RWPE2 (cell line): ENCODE data around the gene CNTFR.

Source experiments
- ATAC-seq: fragments of 200-7000 bp; cut with Tn5 transposase; 3 replicates; pipeline ENCODE4 v1.9.1; 2021; ENCODE audit warnings: low read depth
- DNase-seq: peaks from one replicate; pipeline ENCODE4 v3.0.0-alpha.2; 2020; ENCODE audit warnings: low spot score
- H3K27ac ChIP-seq: fragments of 450-650 bp; 2 replicates; pipeline ENCODE4 v1.5.1; 2017; ENCODE audit warnings: mild to moderate bottlenecking; ENCODE audit not compliant: poor library complexity, severe bottlenecking
- H3K27me3 ChIP-seq: fragments of 250-450 bp; sonication (Bioruptor Pico); 2 replicates; pipeline ENCODE4 v1.5.1; 2021; ENCODE audit warnings: mild to moderate bottlenecking, moderate library complexity; ENCODE audit not compliant: insufficient read depth, poor library complexity, severe bottlenecking
- H3K36me3 ChIP-seq: fragments of 250-450 bp; sonication (Bioruptor Pico); 2 replicates; pipeline ENCODE4 v1.5.1; 2020; ENCODE audit warnings: low read depth, mild to moderate bottlenecking, moderate library complexity
- H3K4me1 ChIP-seq: fragments of 250-450 bp; sonication (Bioruptor Pico); 2 replicates; pipeline ENCODE4 v1.5.1; 2021; ENCODE audit warnings: mild to moderate bottlenecking, moderate library complexity; ENCODE audit not compliant: insufficient read depth, poor library complexity, severe bottlenecking
- H3K4me3 ChIP-seq: fragments of 250-450 bp; sonication (Bioruptor Pico); 2 replicates; pipeline ENCODE4 v1.5.1; 2021; ENCODE audit warnings: mild to moderate bottlenecking, moderate library complexity; ENCODE audit not compliant: severe bottlenecking
- H3K9me3 ChIP-seq: fragments of 250-450 bp; sonication (Bioruptor Pico); 2 replicates; pipeline ENCODE4 v1.5.1; 2021; ENCODE audit warnings: mild to moderate bottlenecking, moderate library complexity; ENCODE audit not compliant: severe bottlenecking
- CTCF ChIP-seq: fragments of 450-650 bp; IDR thresholded peaks from one replicate; pipeline ENCODE4 v1.5.1; 2017; ENCODE audit warnings: mild to moderate bottlenecking, moderate library complexity; ENCODE audit not compliant: poor library complexity, severe bottlenecking

The CNTFR gene

GRCh38 chr9:34520505-34521385, 68.8 kb downstream of the CNTFR start:
- Histone ChIP-seq H3K4me3 (no peak overlapping the region), H3K27me3 (no peaks in the 10 kb centered on the region), H3K27ac (no peak overlapping the region), H3K4me1 (no peaks in the 10 kb centered on the region), H3K9me3 (no peaks in the 10 kb centered on the region), H3K36me3 (no peaks in the 10 kb centered on the region)
- ATAC-seq (no peak), DNase-seq (peak; percentile 38)
- no peak for TF ChIP-seq CTCF

- Histone ChIP-seq H3K4me3 (no peak overlapping the region), H3K27me3 (no peaks in the 10 kb centered on the region), H3K36me3 (no peaks in the 10 kb centered on the region), H3K9me3 (no peaks in the 10 kb centered on the region), H3K4me1 (no peaks in the 10 kb centered on the region), H3K27ac (no peak overlapping the region)
- no peak for ATAC-seq
- TF ChIP-seq CTCF: no peak
- DNase-seq: peak; percentile 25
These were observed 69.4 kb downstream of the CNTFR start for GRCh38 chr9:34520096-34520495.

- no peaks in the 10 kb centered on the region for H3K36me3 ChIP-seq
- no peaks in the 10 kb centered on the region for H3K4me1 ChIP-seq
- ATAC-seq (no peak), DNase-seq (peak; percentile 34)
- no peak for TF ChIP-seq CTCF
- H3K9me3 ChIP-seq: no peaks in the 10 kb centered on the region
- no peak overlapping the region for H3K27ac ChIP-seq
- H3K4me3 ChIP-seq: no peak overlapping the region
- H3K27me3 ChIP-seq: no peaks in the 10 kb centered on the region
These were observed 70.1 kb downstream of the CNTFR start for GRCh38 chr9:34519321-34520020.

GRCh38 chr9:34518896-34519295, 70.6 kb downstream of the CNTFR start:
- Histone ChIP-seq H3K4me3 (no peak overlapping the region), H3K36me3 (no peaks in the 10 kb centered on the region), H3K27me3 (no peaks in the 10 kb centered on the region), H3K4me1 (no peaks in the 10 kb centered on the region), H3K9me3 (no peaks in the 10 kb centered on the region), H3K27ac (no peak overlapping the region)
- TF ChIP-seq CTCF: no peak
- DNase-seq (peak; percentile 14), ATAC-seq (no peak)

- Histone ChIP-seq H3K9me3 (no peaks in the 10 kb centered on the region), H3K36me3 (no peaks in the 10 kb centered on the region), H3K4me3 (no peak overlapping the region), H3K27ac (no peak overlapping the region), H3K27me3 (no peaks in the 10 kb centered on the region), H3K4me1 (no peaks in the 10 kb centered on the region)
- ATAC-seq (no peak), DNase-seq (peak; percentile 29)
- no peak for TF ChIP-seq CTCF
These were observed 71.4 kb downstream of the CNTFR start for GRCh38 chr9:34518110-34518616.
